ENCODE data around the gene RASL10A. TPM values are rescaled to one million over a fixed set of nuclear protein-coding genes. Genes with fewer than 3 reads are reported as not detected.
A peak's percentile ranks its signal among the peaks of the same experiment; 100 is the strongest.

The RASL10A gene
- total RNA-seq, 1 experiment from 2014 or later = 4.3 TPM

DNA sequence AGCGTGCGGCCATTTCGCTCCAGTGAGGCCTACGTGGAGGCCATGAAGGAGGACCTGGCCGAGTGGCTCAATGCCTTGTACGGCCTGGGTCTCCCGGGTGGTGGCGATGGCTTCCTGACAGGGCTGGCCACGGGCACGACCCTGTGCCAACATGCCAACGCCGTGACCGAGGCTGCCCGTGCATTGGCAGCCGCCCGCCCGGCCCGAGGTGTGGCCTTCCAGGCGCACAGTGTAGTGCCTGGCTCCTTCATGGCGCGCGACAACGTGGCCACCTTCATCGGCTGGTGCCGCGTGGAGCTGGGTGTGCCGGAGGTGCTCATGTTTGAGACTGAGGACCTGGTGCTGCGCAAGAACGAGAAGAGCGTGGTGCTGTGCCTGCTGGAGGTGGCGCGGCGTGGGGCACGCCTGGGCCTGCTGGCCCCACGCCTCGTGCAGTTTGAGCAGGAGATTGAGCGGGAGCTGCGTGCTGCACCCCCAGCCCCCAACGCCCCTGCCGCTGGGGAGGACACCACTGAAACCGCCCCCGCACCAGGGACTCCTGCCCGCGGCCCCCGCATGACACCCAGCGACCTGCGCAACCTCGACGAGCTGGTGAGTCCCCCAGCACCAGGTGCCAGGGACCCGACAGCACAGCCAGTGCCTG is 7.2 kb downstream of the RASL10A start:
- H3K27ac ChIP-seq = no peak overlapping the region
- H3K9me3 ChIP-seq (replicated peaks) = no peaks in the 10 kb centered on the region
- no peak overlapping the region for H3K4me3 ChIP-seq
- H3K4me1 ChIP-seq = peaks cover 15% of the 10 kb centered on the region
- H3K27me3 ChIP-seq = no peaks in the 10 kb centered on the region
- H3K36me3 ChIP-seq = no peaks in the 10 kb centered on the region
- DNase-seq = no peak

DNA sequence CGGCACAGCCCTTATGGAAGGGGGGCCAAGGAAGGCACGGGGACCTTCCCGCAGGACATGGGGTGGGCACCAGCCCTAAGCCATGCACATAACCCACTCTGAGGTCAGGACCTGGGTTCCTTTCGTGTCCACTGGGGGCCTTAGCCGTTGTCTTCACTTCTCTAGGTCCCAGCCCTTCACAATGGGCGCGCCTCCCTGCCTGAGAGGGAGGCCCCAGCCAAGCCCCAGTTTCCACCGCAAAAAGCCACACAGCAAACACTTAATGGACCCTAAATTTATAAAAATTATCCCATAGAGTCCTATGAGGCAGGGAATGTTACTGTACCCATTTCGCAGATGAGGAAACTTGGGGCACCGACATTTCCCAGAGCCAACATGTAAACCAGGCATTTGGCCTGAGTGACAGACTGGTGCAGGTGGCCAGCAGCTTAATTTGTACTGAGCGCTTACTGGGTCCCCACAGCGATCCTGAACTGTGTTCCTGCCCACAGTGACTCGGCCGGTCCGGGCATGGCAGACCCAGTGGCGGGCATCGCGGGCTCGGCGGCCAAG is 7.8 kb downstream of the RASL10A start:
- no peak overlapping the region for H3K27ac ChIP-seq
- peak overlapping the region; percentile 63 for H3K4me3 ChIP-seq
- no peaks in the 10 kb centered on the region for H3K36me3 ChIP-seq
- peaks cover 15% of the 10 kb centered on the region for H3K4me1 ChIP-seq
- H3K27me3 ChIP-seq = no peaks in the 10 kb centered on the region
- no peak for DNase-seq
- H3K9me3 ChIP-seq (replicated peaks) = no peaks in the 10 kb centered on the region

DNA sequence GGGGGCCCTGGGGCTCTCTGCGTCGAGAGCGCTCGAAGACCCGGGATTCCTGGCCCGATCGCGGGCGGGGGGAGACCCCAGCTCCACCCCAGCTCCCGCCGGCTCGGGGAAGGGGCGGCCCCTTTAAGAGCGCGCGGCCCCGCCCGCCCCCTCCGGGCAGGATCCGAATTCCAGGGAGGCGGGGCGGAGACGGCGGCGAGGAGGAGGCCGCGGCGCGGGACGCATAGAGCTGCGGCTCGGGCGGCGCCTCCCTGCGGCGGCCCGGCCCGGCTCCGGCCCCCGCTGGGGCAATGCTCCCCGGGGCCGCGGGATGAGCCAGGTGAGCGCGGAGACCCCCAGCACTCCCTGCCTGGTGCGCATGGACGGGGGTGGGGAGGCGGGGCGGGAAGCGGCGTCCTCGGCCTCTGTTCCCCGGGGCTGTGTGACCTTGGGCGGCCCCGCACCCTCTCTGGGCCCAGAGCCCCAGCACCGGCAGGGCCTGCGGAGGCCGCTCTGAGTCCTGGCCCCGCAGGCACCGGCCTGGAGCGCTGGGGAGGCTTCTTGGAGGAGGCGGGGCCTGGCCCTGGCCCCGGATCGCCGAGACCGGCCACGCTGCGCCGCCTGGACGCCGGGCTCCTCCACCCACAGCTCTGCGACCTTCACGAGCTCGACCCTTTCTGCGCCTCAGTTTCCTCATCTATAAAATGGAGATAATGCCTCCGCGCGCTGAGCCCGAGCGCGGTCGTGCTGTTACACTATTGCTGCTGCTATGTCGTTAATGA is 8.5 kb downstream of the RASL10A start:
- H3K4me1 ChIP-seq = peaks cover 12% of the 10 kb centered on the region
- H3K9me3 ChIP-seq (replicated peaks) = no peaks in the 10 kb centered on the region
- peak overlapping the region; percentile 63 for H3K4me3 ChIP-seq
- no peaks in the 10 kb centered on the region for H3K27me3 ChIP-seq
- peak overlapping the region; percentile 65 for H3K27ac ChIP-seq
- peak; percentile 80 to 83 for DNase-seq
- H3K36me3 ChIP-seq = no peaks in the 10 kb centered on the region

DNA sequence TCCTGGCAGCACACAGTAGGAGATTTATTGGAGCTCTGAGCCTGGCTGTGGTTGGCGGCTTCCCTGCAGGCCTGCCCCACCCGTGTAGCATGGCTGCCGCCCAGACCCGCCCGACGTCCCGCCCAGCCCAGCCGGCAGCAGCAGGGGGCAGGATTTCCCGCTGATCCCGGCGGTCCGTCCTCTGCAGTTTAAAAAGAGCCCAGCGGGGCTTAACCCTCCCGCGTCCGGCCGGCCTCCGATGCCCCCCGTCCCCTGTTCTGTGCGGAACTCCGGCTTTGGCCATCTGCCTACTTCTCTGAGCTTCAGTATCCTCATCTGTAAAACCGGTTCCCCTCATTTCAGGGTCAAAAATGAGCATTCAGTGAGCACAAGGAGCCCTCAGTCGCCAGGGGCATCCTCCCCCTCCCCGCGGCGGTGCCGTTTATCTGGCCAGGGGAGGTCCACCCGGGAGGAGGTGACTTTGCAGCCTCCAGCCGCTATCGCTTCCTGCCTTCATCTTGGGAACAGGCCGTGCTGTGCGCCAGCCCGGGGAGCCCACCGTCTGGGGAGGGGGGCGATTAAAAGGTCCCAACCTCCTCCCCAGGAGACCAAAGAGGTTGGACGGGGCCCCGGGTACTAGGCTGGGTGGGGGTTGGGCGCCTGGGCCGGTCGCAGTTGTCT is 9.2 kb downstream of the RASL10A start, which contains the start of gene GAS2L1:
Gene GAS2L1 (plus strand): TSS at position 476 of the 660 bp plus-strand sequence. CDS start 1,456 bp downstream, outside the sequence.
- DNase-seq = peak; percentile 86 to 87
- no peaks in the 10 kb centered on the region for H3K27me3 ChIP-seq
- peak within 1 kb of the TSS; percentile 65 for H3K27ac ChIP-seq
- no peaks in the 10 kb centered on the region; the same call in 1 of the 2 replicates for H3K36me3 ChIP-seq
- peaks cover 10% of the 10 kb centered on the region; the same call in 1 of the 2 replicates for H3K4me1 ChIP-seq
- no peaks in the 10 kb centered on the region for H3K9me3 ChIP-seq (replicated peaks)
- H3K4me3 ChIP-seq = peak within 1 kb of the TSS; percentile 63

DNA sequence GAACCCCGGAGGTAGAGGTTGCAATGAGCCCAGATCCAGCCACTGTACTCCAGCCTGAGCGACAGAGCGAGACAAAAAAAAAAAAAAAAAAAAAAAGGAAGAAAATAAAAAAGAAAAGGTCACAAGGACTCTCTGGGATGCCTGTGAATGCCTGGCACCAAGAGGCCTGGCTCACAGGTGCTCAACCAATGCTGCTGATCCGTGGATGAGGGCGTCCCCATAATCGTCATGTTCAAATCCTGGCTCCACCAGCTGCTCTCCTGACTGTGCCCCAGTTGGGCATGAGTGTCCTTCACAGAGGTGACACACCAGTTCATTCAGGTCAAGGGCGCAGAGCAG is 9.7 kb downstream of the RASL10A start:
- H3K4me3 ChIP-seq = peak overlapping the region; percentile 63
- no peaks in the 10 kb centered on the region for H3K9me3 ChIP-seq (replicated peaks)
- no peaks in the 10 kb centered on the region; the same call in 1 of the 2 replicates for H3K36me3 ChIP-seq
- no peaks in the 10 kb centered on the region for H3K27me3 ChIP-seq
- no peak for DNase-seq
- H3K27ac ChIP-seq = no peak overlapping the region; the same call in 1 of the 2 replicates
- H3K4me1 ChIP-seq = peaks cover 10% of the 10 kb centered on the region; the same call in 1 of the 2 replicates

DNA sequence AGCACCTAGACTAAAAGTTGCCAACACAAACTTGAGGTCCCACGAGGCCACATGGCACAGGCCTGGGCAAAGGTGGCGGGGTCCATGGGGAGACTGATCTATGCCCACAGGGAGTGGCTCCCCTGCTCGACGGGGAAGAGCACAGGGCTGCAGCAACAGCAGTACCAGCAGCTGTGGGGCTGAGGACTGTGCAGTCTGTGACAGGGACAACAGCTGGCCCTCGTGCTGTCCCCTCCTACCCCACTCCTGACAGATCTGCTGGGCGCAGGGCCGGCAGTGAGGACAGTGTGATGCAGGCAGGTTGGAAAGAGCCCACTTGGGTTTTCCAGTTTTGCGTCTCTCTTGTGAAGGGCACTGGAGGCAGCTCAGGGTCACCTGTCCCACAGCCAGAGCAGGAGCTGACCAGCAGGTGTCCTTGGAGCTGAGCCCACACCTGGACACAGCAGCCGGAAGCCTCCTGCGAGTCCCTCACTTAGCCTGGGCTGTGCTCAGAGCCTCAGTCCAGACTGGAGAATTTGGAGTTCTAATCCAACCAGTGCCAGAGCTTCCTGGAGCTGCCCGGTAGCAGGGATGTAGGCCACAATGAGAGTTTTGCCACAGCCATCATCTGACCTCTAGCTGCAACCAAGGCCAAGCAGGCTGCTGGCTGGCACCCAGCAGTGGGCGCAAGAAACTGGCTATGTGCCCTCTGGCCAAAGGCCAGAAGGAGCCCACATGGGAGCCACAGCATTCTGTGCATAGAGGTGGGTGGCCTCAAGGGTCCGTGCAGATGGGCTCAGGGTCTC is 12.6 kb downstream of the RASL10A start:
- Histone ChIP-seq H3K4me3 (no peak overlapping the region), H3K27ac (no peak overlapping the region), H3K4me1 (no peaks in the 10 kb centered on the region), H3K9me3 (replicated peaks) (no peaks in the 10 kb centered on the region), H3K36me3 (peaks cover 21% of the 10 kb centered on the region), H3K27me3 (no peaks in the 10 kb centered on the region)
- peak; percentile 44 to 56 for DNase-seq

DNA sequence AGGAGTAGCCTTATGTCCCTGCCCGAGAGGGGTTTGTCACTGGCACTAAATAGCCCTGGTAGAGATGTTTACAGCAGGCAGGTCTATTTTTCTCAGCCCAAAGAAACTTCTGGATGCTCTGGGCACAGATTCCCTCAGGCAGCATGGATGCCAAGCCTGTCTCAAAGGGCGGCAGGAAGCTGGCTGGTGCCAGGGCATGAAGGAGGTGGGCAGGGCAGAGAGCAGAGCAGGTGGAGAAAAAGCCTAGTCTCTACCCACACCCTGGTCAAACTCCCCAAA is 13.2 kb downstream of the RASL10A start:
- no peak overlapping the region for H3K27ac ChIP-seq

DNA sequence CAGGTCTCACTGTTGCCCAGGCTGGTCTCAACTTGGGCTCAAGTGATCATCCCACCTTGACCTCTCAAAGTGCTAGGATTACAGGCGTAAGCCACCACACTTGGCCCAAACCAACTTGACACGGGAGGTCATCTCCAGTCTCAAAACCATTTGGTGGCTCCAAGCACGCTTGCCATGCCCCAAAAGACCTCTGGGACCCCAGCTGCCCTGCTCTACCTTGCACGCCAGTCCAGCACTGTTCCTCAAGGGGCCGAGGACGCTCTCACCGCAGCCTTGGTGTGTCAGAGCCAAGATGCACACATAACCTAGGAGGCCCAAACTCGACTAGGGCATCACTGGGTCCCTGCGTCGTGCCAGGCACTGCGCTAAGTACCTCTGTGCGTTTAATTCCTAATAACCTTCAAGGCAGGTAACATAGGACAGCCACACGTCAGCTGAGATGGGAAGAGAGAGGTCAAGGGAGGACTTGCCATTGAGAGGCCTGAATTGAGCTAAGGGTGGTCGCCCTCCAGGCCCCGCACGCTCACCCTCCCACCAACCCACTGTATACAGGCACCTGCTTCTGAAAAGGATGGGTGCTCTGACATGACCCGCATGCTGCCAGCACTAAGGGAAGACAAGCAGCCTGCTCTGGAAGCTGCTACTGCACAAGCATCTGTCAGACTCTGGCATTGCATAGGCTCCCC is 13.6 kb downstream of the RASL10A start:
- no peak for DNase-seq
- H3K27ac ChIP-seq = no peak overlapping the region
- H3K36me3 ChIP-seq = peaks cover 31% of the 10 kb centered on the region
- H3K27me3 ChIP-seq = no peaks in the 10 kb centered on the region
- no peaks in the 10 kb centered on the region for H3K9me3 ChIP-seq (replicated peaks)
- H3K4me3 ChIP-seq = no peak overlapping the region
- H3K4me1 ChIP-seq = no peaks in the 10 kb centered on the region

More for the DNA sequence above, 13.2 kb downstream of the RASL10A start:
- Histone ChIP-seq H3K4me1 (no peaks in the 10 kb centered on the region), H3K27me3 (no peaks in the 10 kb centered on the region), H3K9me3 (replicated peaks) (no peaks in the 10 kb centered on the region), H3K4me3 (no peak overlapping the region), H3K36me3 (peaks cover 26% of the 10 kb centered on the region)
- DNase-seq = no peak

DNA sequence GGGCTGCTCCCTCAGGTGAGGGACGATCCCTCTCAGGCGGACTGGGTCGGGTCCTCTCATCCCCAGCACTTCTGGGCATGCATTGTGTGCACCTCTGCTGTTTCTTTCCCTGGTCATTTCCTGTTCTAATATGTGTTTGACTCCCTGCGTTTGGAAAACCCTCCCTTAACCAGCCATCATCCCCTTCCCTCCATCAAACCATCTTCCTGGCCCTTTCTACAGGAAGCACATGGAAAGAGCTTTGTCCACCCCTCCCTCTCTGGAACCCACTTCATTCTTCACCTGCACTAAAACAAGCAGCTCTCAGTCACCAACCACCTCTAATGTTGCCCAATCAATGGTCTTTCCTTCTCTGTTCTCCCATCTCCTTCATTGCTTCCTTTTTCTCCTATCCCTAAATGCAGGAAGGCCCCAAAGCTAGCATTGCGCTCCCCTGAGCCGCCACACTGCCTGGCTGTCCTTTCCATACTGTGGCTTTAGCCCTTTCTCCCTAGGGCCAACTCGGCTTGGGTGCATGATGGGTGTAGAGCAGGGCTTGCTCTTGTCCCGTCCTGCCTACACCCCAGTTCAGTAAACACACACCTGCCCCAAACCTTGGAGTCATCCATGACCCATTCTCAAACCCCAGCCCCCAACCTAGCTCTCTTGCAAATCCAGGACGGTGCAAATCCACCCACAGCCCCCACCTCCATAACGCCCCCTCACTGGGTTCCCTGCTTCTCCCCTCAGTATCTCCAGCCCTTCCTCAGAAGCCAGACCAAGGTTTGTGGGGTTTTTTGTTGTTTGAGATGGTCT is 14.5 kb downstream of the RASL10A start:
- Histone ChIP-seq H3K27ac (no peak overlapping the region), H3K4me1 (no peaks in the 10 kb centered on the region), H3K4me3 (no peak overlapping the region), H3K36me3 (peaks cover 40% of the 10 kb centered on the region), H3K9me3 (replicated peaks) (no peaks in the 10 kb centered on the region), H3K27me3 (no peaks in the 10 kb centered on the region)
- DNase-seq = no peak

DNA sequence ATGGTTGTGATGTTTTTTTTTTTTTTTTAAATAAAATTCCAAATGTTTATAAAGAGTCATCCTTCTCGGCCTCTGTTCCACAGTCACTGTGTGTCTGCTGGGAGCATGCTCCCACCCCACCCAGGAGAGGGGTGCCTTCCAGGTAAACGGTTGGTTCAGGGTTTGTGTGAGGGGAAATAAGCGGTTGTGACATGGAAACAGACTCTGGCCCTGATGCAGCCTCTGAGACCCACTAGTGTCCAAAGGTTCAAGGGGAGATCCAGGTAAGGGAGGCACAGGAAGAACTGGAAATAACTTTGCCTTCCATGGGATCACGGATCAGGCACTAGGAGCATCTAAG is 15.1 kb downstream of the RASL10A start:
- no peak for DNase-seq
- H3K27ac ChIP-seq = no peak overlapping the region
- no peak overlapping the region for H3K4me3 ChIP-seq
- no peaks in the 10 kb centered on the region for H3K9me3 ChIP-seq (replicated peaks)
- no peaks in the 10 kb centered on the region for H3K27me3 ChIP-seq
- no peaks in the 10 kb centered on the region for H3K4me1 ChIP-seq
- H3K36me3 ChIP-seq = peaks cover 45% of the 10 kb centered on the region

DNA sequence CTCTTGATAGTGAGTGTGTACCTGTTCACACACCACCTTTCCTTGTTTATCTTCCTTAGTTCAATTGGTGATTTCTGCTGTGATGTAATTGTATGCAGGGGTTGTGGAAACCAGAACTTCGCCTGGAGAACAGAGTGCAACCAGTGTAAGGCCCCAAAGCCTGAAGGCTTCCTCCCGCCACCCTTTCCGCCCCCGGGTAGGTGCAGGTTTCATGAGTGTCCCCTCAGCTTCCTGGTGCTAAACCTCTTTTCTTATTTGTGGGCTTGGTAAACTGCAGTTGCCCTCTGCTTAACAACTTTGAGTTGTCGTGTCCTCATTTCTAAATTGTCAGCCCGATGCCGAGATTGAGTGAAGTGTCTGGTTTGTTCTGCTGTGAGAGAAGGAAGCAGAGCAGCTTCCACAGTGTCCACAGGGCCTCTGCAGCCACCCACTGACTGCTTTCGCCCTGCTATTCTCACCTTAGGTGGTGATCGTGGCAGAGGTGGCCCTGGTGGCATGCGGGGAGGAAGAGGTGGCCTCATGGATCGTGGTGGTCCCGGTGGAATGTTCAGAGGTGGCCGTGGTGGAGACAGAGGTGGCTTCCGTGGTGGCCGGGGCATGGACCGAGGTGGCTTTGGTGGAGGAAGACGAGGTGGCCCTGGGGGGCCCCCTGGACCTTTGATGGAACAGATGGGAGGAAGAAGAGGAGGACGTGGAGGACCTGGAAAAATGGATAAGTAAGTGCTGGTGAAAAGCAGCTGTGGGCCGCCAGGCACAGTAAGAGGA is 16.2 kb downstream of the RASL10A start:
- H3K9me3 ChIP-seq (replicated peaks) = no peaks in the 10 kb centered on the region
- H3K36me3 ChIP-seq = peaks cover 56% of the 10 kb centered on the region
- no peaks in the 10 kb centered on the region for H3K4me1 ChIP-seq
- no peak overlapping the region for H3K4me3 ChIP-seq
- no peaks in the 10 kb centered on the region for H3K27me3 ChIP-seq
- DNase-seq = no peak
- no peak overlapping the region for H3K27ac ChIP-seq

DNA sequence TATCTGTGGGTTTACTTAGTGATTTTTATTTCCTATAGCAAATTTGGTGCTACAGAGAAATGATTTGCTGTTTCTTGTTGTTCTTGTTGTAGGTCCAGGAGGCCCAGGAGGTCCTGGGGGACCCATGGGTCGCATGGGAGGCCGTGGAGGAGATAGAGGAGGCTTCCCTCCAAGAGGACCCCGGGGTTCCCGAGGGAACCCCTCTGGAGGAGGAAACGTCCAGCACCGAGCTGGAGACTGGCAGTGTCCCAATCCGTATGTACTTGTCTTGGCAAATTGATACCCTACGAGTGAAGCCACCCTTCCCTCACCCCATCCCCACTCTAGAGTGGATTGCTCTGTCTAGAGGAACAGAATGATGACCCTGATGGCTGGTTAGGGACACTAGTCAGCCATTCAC is 16.9 kb downstream of the RASL10A start:
- H3K36me3 ChIP-seq = peaks cover 63% of the 10 kb centered on the region

DNA sequence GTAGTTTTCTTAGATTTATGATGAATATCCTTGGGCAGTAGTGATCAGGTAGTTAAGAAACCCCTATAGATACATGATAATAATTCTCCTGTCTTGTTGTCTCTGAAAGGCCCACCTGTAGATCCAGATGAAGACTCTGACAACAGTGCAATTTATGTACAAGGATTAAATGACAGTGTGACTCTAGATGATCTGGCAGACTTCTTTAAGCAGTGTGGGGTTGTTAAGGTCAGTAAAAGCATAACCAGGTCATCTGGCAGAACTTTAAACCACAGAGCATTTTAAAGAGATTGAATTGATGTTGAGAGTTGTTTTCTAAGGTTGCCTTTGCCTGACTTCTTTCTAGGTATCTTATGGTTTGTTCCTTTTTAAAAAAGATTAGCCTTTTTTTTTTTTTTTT is 23.1 kb downstream of the RASL10A start:
- DNase-seq = no peak
- Histone ChIP-seq H3K4me3 (no peak overlapping the region), H3K4me1 (no peaks in the 10 kb centered on the region), H3K36me3 (peaks cover 100% of the 10 kb centered on the region), H3K27ac (no peak overlapping the region), H3K27me3 (no peaks in the 10 kb centered on the region), H3K9me3 (replicated peaks) (no peaks in the 10 kb centered on the region)

More for the DNA sequence above, 16.9 kb downstream of the RASL10A start:
- Histone ChIP-seq H3K27me3 (no peaks in the 10 kb centered on the region), H3K4me1 (no peaks in the 10 kb centered on the region), H3K4me3 (no peak overlapping the region), H3K9me3 (replicated peaks) (no peaks in the 10 kb centered on the region), H3K27ac (no peak overlapping the region)
- no peak for DNase-seq

Measured in SJCRH30 (cell line).